Endodermal cell (in vitro differentiated cells): ENCODE results near the gene TKT. TPM values are rescaled to one million over a fixed set of nuclear protein-coding genes. Genes with fewer than 3 reads are reported as not detected.

ENCODE experiments used
- DNase-seq: peaks from one replicate; pipeline ENCODE4 v3.0.0-alpha.2; 2017
- H3K27ac ChIP-seq: 2 replicates; pipeline ENCODE4 v1.5.1; 2013; ENCODE audit warnings: mild to moderate bottlenecking, low read depth, low read length, moderate library complexity
- H3K27me3 ChIP-seq: 2 replicates; pipeline ENCODE4 v1.6.1; 2013; ENCODE audit warnings: mild to moderate bottlenecking, low read length, moderate library complexity; ENCODE audit not compliant: insufficient read depth, control insufficient read depth, poor library complexity, severe bottlenecking
- H3K36me3 ChIP-seq: 2 replicates; pipeline ENCODE4 v1.7.0; 2013; ENCODE audit warnings: mild to moderate bottlenecking, low read length, moderate library complexity; ENCODE audit not compliant: control insufficient read depth, insufficient read depth
- H3K4me1 ChIP-seq: one replicate; pipeline ENCODE4 v1.7.0; 2013; ENCODE audit warnings: low read length; ENCODE audit not compliant: control insufficient read depth, insufficient read depth
- H3K4me3 ChIP-seq: 2 replicates; pipeline ENCODE4 v1.5.1; 2013; ENCODE audit warnings: mild to moderate bottlenecking, low read length, moderate library complexity
- H3K9ac ChIP-seq: 2 replicates; pipeline ENCODE4 v1.6.1; 2013; ENCODE audit warnings: mild to moderate bottlenecking, low read length, moderate library complexity; ENCODE audit not compliant: poor library complexity, severe bottlenecking; ENCODE audit errors: extremely low read depth
- H3K9me3 ChIP-seq: 2 replicates; pipeline ENCODE4 v1.6.1; 2013; ENCODE audit warnings: mild to moderate bottlenecking, low read length, moderate library complexity; ENCODE audit not compliant: control insufficient read depth
- H3K27ac Mint-ChIP-seq: 2 replicates; pipeline ENCODE4 v1.8.0; 2020; ENCODE audit warnings: mixed read lengths
- H3K27me3 Mint-ChIP-seq: 2 replicates; pipeline ENCODE4 v1.8.0; 2021; ENCODE audit warnings: mild to moderate bottlenecking, mixed read lengths; ENCODE audit not compliant: insufficient read depth
- H3K36me3 Mint-ChIP-seq: 2 replicates; pipeline ENCODE4 v1.8.0; 2020; ENCODE audit warnings: low read depth, mixed read lengths
- H3K4me1 Mint-ChIP-seq: 2 replicates; pipeline ENCODE4 v1.8.0; 2020; ENCODE audit warnings: mixed read lengths
- H3K4me3 Mint-ChIP-seq: 2 replicates; pipeline ENCODE4 v1.8.0; 2020; ENCODE audit warnings: mild to moderate bottlenecking, moderate library complexity, mixed read lengths
- H3K9me3 Mint-ChIP-seq: 2 replicates; pipeline ENCODE4 v1.8.0; 2020; ENCODE audit warnings: mild to moderate bottlenecking, mixed read lengths
- WGBS, 2 experiments: methylation state at CpG; one replicate each; pipeline versions ENCODE4 v1.1.5 to v1.1.7; 2013; ENCODE audit warnings: missing lambda C conversion rate in 2 of 2, mixed read lengths in 1 of 2; ENCODE audit not compliant: insufficient coverage in 1 of 2, insufficient read length in 1 of 2; 5-methylcytosine and 5-hydroxymethylcytosine counted together
- total RNA-seq, 2 donors: library from RNA; stranded (reverse); fragmentation: NEBNext Ultra II Directional in 1 of 2; extraction: Animal tissue kit (Norgen Biotek cat#: 25700) in 1 of 2; gene quantifications; 2 replicates in 1 of 2; 3 replicates in 1 of 2; pipeline ENCODE4 v1.2.1, GENCODE V29; 2021
- TF ChIP-seq, protein P1 (sequence below): fragments of 200-600 bp; sonication (generic); conservative IDR thresholded peaks from 2 replicates; pipeline ENCODE4 v1.5.0; 2021; ENCODE audit warnings: antibody characterized with exemption, mild to moderate bottlenecking

The TKT gene
- total RNA-seq, 2 donors from 2014 or later, result 373 to 472 TPM

DNA sequence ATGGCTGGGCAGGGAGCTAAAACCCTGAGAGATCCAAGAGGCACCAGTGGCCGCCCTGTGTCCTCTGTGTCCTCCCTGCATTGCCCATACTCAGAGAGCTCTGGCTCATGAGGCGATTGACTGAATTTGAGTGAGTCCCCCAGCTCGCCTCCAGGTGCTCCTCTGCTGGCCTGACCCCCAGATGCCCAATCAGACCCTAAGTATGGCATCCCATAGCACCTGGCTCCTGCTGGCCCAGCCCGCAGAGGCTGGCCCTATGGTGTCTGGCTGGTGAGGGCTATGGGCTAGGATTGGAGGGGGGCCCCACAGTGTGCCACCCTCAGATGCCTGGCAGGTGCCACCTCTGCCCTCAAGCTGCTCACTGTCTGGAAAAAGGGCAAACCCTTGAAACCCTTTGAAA lies 1.6 kb upstream of the TKT start:
- no peak for DNase-seq
- no peak overlapping the region for H3K4me3 Mint-ChIP-seq
- no peaks in the 10 kb centered on the region for H3K27me3 Mint-ChIP-seq
- no peak overlapping the region for H3K9ac ChIP-seq
- TF ChIP-seq, protein P1, sequence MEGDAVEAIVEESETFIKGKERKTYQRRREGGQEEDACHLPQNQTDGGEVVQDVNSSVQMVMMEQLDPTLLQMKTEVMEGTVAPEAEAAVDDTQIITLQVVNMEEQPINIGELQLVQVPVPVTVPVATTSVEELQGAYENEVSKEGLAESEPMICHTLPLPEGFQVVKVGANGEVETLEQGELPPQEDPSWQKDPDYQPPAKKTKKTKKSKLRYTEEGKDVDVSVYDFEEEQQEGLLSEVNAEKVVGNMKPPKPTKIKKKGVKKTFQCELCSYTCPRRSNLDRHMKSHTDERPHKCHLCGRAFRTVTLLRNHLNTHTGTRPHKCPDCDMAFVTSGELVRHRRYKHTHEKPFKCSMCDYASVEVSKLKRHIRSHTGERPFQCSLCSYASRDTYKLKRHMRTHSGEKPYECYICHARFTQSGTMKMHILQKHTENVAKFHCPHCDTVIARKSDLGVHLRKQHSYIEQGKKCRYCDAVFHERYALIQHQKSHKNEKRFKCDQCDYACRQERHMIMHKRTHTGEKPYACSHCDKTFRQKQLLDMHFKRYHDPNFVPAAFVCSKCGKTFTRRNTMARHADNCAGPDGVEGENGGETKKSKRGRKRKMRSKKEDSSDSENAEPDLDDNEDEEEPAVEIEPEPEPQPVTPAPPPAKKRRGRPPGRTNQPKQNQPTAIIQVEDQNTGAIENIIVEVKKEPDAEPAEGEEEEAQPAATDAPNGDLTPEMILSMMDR, result no peak
- WGBS, 2 experiments, result 94 to 97% methylated on average over 2 to 4 of the region's 4 CpGs
- no peaks in the 10 kb centered on the region for H3K9me3 ChIP-seq
- no peaks in the 10 kb centered on the region for H3K27me3 ChIP-seq
- H3K27ac Mint-ChIP-seq, result no peak overlapping the region
- H3K9me3 Mint-ChIP-seq, result no peaks in the 10 kb centered on the region
- no peak overlapping the region for H3K27ac ChIP-seq
- peaks cover 13% of the 10 kb centered on the region for H3K4me1 ChIP-seq
- peaks cover 40% of the 10 kb centered on the region for H3K4me1 Mint-ChIP-seq
- H3K4me3 ChIP-seq, result no peak overlapping the region
- H3K36me3 ChIP-seq, result peaks cover 8% of the 10 kb centered on the region
- peaks cover 10% of the 10 kb centered on the region for H3K36me3 Mint-ChIP-seq

- no peak overlapping the region for H3K4me3 ChIP-seq
- peaks cover 8% of the 10 kb centered on the region for H3K36me3 ChIP-seq
- Mint-ChIP-seq H3K36me3 (peaks cover 16% of the 10 kb centered on the region), H3K9me3 (no peaks in the 10 kb centered on the region), H3K4me1 (peaks cover 44% of the 10 kb centered on the region), H3K27me3 (no peaks in the 10 kb centered on the region), H3K4me3 (peak overlapping the region; percentile 93), H3K27ac (no peak overlapping the region)
- peaks cover 13% of the 10 kb centered on the region for H3K4me1 ChIP-seq
- no peak overlapping the region for H3K9ac ChIP-seq
- 92 to 100% methylated on average over 2 to 5 of the region's 5 CpGs for WGBS, 2 experiments
- H3K9me3 ChIP-seq, result no peaks in the 10 kb centered on the region
- H3K27me3 ChIP-seq, result no peaks in the 10 kb centered on the region
- peak; percentile 43 for DNase-seq
- TF ChIP-seq, protein P1, result no peak
- no peak overlapping the region for H3K27ac ChIP-seq
Measured at GRCh38 chr3:53256704-53257055, 858 bp upstream of the TKT start.

GRCh38 chr3:53255423-53255774 lies 423 bp downstream of the TKT start:
- H3K36me3 ChIP-seq, result peaks cover 8% of the 10 kb centered on the region
- peaks cover 17% of the 10 kb centered on the region for H3K4me1 ChIP-seq
- WGBS, 2 experiments, result 0% methylated on average over 34 to 44 of the region's 44 CpGs
- H3K4me3 ChIP-seq, result peak overlapping the region; percentile 96
- Mint-ChIP-seq H3K27me3 (no peaks in the 10 kb centered on the region), H3K9me3 (no peaks in the 10 kb centered on the region), H3K4me1 (peaks cover 49% of the 10 kb centered on the region), H3K36me3 (peaks cover 21% of the 10 kb centered on the region), H3K4me3 (peak overlapping the region; percentile 93), H3K27ac (peak overlapping the region; percentile 90)
- DNase-seq, result no peak
- H3K9me3 ChIP-seq, result no peaks in the 10 kb centered on the region
- no peaks in the 10 kb centered on the region for H3K27me3 ChIP-seq
- H3K9ac ChIP-seq, result peak overlapping the region; percentile 77
- TF ChIP-seq, protein P1, result no peak
- peak overlapping the region; percentile 83 for H3K27ac ChIP-seq
